ENCODE data around the gene DDX60.
"Not testable (repeated sequence)": the region's sequence is repeated elsewhere in the genome, so short reads cannot be mapped to it uniquely, and the experiment has no call there.

DDX60 gene

DNA sequence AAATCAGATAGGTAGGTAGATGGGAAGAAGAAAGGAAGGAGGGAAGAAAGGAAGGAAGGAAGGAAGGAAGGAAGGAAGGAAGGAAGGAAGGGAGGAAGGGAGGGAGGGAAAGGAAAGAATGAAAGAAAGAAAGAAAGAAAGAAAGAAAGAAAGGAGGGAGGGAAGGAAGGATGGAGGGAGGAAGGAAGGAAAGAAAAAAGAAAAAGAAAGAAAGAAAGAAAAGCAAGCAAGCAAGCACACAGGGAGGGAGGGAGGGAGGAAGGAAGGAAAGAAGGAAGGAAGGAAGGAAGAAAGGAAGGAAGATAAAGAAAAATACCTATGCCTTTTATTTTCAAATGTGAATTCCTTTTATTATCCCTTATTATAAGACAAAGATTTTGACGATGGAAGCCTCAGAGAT is 32.7 kb downstream of the DDX60 start:
- DNase-seq: not testable (repeated sequence)

DNA sequence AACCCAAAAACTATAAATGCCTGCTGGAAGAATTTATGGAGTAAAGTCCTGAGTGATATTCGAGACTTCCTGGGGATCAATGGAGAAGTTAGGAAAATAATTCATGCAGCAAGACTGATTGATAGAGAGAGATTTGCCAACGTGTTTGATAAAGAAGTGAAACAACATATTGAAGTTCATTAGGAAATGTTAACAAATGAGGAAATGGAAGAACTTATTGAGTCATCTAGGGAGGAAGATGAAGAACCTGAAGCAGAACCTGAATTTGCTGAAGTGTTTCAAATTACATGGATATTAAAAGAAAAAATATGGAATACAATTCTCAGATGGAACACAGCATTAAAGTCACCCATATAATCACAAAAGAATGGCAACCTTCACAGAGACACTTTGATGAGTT is 39.0 kb downstream of the DDX60 start:
- DNase-seq: no peak

DNA sequence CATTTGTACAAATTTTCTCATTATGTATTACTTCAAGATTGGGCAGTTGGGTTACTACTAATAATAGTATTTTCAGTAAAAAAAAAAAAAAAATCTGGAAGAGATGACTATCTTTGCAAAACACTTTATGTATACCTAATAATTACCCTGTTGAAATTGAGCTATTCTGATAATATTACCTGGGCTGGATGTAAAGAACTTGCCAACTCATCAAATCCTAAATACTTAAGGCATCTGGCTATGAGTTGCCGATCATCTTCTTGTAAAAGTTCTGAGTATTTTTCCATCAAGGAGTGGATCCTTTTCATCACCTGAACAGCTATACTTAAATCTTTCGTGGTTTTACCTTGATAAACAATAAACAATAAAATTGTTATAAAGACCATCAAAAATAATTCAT is 42.7 kb downstream of the DDX60 start:
- DNase-seq: no peak

DNA sequence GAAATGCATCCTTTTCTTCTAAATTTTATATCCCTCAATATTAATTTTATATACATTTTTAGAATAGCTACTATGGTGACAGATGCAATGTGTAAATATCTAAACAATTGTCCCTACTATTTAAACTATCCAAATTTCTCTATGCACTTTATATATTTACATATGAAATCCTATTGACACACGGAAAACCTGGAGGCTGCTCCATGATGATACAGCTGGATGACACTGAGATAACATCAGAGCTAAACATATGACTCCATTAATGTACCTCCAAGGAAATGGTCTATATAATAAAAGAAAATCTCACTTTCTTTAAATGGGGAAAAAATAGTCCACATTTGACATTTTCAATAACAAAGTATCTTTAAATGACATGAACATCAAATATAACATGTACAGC is 43.7 kb downstream of the DDX60 start:
- DNase-seq: no peak

DNA sequence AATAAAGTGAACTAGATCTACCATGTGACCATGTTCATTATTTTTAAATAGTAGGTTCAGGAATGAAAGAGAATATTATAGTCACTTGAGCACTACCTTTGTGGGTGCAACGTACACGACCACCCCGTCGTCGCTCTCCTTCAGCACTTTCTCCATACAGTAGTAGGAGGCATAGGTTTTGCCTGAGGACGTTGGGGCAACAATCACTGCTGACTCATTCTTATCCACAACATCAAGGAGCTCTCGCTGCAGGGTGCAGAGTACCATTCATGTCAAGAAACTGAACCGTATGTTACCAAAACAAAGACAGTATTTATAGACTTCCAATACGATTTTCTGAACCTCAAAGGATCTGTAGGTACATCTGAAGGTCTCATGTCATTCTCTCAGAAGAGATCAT is 44.7 kb downstream of the DDX60 start:
- no peak for DNase-seq

DNA sequence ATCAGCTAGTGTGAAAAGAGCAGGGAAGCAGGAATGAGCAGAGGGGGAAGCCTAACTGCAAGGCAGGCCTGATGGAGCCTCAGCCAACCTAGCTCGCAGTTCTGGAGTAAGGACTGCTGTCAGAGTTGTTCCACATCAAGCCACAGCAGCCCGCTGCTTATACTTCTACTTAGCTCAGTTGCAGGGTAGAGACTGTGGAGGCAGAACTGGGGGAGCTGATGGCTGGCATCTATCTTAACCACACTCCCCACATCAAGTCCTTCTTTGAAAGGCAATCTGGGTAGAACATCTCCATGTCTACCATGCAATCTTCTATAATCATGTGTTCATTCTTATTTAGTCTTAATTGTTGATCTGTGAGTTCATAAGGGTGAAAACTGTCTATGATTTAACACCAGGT is 46.1 kb downstream of the DDX60 start:
- no peak for DNase-seq

DNA sequence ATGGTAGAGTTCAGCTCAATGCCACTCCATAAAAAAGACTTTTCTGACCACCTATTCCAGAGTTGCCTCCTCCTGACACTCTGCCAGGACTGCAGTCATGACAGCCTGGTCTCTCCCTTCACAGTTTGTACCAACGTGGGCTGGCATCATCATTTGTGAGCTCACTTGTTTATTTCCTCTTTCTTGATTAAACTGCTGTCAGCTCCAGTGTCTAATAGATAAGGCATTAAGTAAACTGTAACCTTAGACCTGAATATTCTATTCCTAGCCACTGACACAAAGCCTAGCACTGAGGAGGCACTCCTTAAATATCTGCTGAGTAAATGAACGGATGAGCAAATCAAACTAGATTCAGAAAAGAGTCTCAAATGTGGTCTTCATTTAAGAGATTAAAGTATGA is 48.7 kb downstream of the DDX60 start:
- DNase-seq: no peak

DNA sequence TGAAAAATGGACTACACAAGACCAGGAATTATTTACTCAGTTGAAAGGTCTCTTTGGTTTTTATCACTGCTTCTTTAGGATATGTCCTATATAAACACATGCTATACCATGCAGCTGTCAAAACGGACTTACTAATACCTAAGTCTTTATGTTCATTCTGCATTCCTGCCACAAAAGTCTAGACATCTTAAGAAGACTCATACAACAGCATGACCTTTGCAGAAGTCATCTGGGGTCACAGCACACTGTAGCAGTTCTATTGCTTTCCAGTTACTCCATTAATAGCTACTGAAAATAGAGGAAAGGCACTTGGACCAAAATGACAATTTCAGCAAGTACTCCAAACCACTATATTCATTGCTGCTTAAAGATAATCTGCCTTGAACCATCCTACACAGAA is 53.2 kb downstream of the DDX60 start:
- DNase-seq: no peak

DNA sequence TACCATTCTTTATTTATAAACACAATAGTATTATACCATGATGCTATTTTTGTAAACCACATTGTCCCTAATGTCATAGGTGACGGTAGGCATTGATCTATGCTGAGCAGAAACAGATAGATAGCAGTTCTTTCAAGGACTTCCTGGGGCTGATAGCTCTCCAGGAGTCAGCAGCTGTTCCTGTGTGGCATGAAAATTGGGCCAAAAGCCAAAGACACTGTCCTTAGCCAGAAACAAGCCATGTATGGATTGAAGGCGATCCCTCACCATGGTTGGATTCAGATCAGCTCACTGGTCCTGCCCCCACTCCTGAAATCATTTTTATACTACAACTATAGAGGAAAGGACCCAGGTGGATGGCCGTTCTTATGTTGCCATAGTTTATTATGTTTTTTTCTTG is 53.6 kb downstream of the DDX60 start:
- DNase-seq: no peak

DNA sequence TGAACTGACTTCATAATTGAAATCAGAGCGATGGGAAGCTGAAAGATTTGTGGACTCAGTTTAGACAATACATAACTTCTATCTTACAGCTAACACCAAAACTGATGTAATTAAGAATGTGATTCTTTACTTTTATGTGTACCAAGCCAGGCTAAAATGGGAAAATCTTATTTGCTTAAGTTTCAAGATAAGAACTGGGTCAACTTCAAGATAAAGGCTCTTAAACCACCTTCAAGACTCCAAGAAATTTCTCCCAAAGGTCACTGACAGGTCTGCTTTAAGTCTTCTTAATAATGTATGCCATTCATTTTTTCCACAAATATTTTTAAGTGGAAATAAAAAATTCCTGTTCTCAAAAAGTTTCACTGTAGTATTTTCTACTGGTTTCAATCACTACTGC is 55.5 kb downstream of the DDX60 start:
- no peak for DNase-seq

DNA sequence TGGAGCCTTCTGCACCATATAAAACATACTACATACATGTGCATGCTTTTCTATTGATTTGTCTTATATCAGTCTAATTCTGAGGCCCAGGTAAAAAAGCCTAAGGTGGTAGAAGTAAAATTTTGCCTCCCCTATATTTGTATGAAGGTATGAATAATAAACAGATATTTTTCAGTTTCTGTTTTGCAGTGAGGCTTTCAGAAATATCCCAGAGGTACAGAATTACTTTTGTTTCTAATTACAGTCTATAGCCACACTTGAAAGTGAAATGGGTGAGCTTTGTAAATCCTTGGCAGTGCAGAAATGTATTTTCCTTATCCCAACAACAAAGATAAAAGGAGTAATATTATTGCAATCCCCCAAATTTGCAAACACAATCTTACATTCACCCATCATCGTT is 59.5 kb downstream of the DDX60 start:
- DNase-seq: no peak

DNA sequence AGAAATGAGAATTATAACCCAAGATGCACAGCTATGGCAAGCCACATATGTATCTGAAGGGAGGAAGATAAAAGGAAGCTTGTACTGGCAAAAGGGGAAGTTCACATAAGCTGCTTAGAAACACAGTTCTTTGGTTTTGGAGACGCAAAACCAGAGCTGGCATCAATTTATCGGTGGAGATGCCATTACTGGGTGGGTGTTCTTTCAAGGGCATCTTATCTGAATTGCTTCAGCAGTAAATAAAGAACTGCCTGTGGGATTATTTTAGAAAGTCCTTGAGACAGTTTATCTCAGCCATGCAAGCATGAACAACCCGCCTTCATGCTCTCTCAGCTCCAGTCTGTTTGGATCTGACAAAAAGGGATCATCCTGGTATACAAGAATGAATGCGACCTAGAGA is 60.8 kb downstream of the DDX60 start:
- DNase-seq: no peak

DNA sequence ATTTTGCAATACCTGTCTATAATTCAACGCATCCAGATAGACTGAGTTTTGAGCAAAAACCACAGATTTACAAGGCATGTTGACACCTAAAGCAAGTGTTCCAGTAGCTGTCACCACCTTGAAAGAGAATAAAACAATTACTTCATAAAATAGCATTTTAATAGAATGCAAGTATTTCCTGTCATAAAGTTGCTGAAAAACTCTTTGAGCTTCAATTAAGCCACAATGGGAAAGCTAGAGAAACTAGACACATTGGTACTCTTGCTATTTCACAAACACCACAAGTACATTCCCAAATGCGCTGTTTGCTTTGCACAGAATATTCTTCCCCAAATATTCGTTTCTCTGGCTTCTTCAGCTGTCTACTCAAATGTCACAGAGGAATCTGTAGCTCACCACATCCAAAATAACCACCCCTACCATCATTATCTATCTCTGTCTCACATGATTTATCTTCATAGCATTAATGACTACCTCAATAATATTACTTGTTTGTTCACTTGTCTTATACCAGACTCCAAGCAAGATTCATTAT is 70.3 kb downstream of the DDX60 start:
- DNase-seq: no peak

DNA sequence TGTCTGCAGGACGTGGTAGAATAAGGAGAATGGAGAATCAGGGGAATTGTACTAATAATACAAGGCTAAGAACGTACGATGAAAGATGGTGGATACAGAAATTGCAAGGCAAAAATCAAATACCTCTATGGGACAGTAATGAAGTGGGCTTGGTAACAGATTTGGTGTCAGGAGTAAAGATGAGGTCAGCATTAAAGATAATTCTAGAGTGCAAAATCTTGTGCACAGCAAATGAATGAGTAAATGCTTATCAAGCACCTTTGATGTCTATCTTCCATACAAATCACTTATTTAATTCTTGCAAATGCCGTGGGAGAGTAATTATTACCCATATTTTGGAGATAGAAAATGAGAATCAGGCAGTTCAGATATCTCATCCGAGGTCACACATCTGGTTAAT is 70.9 kb downstream of the DDX60 start:
- DNase-seq: no peak

DNA sequence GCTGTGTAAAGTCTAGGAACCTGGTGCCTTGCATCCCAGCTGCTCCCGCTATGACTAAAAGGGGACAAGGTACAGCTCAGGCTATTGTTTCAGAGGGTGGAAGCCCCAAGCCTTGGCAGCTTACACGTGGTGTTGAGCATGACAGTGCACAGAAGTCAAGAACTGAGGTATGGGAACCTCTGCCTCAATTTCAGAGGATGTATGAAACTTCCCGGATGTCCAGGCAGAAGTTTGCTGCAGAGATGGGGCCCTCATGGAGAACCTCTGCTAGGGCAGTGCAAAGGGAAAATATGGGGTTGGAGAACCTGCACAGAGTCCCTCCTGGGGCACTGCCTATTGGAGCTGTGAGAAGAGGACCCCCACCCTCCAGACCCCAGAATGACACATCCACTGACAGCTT is 76.6 kb downstream of the DDX60 start:
- no peak for DNase-seq

DNA sequence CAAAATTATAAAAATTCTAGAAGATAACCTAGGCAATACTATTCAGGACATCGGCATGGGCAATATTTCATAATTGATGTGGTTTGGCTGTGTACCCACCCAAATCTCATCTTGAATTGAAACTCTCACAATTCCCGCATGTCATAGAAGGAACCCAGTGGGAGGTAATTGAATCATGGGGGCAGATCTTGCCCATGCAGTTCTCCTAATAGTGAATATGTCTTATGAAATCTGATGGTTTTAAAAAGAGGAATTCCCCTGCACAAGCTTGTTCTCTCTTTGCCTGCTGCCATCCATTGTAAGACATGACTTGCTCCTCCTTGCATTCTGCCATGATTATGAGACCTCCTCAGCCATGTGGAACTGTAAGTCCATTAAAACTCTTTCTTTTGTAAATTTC is 77.7 kb downstream of the DDX60 start:
- no peak for DNase-seq

DNA sequence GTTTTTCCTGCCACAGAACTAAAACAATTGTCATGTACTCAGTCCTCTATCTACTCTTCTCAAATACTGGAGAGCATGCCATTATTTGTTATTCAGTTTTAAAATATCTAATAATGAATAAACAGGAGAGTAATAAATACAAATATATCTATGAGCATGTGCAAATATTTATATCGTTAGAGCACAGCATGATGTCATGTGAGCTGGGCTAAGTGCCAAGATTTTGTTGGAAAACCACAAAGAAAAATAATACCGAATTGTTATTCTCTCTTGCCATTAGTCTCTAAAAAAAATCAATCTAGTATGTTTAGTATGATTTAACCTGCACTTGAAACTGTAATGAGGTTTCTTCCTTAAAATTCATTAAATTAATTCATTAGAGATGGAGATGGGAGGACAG is 97.3 kb downstream of the DDX60 start:
- DNase-seq: no peak

DNA sequence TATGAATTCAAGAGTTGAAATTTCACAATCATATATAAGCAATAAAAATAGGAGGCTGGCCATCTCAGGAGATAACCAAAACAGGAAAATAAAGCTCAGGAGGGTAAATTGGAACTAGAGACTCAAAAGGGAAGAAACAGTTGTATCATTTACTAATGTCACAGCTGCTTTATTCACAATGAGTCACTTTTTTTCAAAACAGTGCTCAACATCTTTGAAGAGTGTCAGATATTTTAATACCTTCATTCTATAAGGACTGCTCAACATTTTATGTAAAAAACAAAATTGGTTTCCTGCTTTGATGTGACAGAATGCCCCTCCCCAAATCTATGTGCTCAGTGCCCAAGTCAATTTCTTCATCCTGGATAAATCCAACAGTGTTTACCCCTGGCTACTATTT is 97.7 kb downstream of the DDX60 start:
- DNase-seq: no peak

DNA sequence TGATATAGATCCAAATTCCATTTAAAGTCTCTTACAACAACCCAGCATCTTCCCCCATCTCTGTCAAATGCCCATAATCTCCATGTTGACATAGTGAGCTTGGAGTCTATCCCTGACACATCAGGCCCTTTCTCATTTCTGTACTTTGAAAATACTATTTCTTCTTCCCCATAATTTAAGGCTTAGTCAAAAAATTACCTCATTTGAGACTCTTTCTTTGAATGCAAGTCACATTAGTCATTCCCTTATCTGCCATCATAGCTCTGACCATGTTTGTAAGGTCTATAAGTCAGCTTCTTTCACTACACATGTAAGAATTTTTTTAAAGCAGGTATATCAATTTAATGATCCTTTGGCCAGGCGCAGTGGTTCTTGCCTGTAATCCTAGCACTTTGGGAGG is 99.9 kb downstream of the DDX60 start:
- no peak for DNase-seq

DNA sequence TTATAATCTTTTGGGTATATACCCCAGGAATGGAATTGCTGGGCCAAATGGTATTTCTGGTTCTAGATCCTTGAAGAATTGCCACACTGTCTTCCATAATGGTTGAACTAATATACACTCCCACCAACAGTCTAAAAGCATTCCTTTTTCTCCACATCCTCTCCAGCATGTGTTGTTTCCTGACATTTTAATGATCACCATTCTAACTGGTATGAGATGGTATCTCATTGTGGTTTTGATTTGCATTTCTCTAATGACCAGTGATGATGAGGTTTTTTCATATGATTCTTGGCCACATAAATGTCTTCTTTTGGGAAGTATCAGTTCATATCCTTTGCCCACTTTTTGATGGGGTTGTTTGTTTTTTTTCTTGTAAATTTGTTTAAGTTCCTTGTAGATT is 105.0 kb downstream of the DDX60 start:
- not testable (repeated sequence) for DNase-seq

DNA sequence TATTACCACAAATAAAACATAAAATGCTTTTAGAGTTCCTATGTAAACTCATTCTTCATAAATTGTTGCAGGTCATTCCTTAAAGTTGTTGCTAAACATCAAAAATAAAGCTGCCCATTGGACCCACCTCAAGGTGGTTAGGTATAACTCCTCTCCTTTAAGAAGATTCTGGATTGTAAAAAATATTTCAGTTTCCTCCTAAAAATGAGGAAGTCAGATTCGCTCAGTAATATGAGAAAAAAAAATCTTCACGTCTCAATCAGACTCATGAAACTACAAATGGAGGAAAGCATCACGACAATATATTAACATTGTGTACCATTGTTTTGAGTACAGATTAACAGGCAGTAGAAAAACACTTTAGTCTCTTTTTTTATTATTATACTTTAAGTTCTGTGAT is 105.9 kb downstream of the DDX60 start:
- no peak for DNase-seq

DNA sequence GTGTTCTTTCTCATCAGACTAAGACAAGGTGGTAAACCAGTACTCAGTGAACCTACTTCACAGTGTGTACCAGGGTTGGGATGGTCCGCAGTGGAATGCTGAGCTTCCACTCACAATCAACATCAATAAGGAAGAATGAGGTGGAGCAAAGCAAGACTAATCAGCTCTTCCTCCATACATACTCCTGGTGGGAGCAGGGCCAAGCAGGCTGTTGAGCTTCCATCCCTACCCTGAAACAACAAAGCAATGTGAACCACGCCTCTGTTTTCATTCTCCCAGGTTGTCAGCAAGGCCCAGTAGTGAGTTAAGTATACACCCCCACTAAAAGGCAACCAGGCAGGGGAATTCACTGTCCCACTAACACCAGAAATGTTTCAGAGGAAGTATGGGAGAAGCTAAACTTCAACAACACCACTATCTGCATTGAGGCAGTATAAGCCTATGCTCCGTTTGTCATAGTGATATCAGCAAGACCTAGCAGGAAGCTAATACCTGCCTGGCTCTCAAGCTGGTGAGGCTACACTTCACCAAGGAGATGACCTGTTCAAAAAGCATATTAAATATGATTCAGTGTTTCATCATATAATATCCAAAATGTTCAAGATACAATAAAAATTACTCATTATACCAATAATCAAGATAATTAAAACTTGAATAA is 109.5 kb downstream of the DDX60 start:
- no peak for DNase-seq

DNA sequence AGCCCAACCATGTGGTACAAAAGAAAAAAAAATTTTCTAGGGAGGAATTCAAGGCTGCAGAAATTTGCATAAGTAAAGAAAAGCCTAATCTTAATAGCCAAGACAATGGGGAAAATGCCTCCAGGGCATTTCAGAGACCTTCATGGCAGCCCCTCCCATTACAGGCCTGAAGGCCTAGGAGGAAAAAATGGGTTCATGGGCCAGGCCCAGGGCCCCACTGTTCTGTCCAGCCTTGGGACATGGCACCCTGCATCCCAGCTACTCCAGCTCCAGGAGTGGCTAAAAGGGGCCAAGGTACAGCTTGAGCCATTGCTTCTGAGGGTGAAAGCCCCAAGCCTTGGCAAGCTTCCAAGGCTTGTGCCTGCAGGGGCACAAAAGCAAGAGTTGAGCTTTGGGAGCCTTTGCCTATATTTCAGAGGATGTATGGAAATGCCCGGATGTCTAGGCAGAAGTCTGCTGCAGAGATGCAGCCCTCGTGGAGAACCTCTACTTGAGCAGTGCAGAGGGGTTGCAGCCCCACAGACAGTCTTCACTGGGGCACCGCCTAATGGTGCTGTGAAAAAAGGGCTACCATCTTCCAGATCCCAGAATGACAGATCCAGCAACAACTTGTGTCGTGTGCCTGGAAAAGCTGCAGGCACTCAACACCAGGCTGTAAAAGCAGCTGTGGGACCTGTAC is 115.2 kb downstream of the DDX60 start:
- no peak for DNase-seq

DNA sequence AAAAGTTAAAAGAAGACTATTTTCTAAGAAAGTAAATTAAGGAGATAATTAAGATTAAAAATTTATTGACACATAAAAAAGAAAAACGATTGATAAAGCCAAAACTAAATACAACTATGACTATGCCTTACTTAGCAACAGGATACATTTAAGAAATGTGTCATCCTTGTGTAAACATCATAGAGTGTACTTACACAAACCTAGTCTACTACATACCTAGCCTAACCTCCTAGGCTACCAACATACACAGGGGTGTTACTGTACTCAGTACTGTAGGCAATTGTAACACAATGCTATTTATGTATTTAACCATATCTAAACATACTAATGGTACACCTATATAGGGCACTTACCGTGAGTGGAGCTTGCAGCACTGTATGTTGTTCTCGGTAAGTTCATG is 117.9 kb downstream of the DDX60 start:
- DNase-seq: no peak

Data from activated effector memory CD4-positive, alpha-beta T cell treated with anti-CD3 and anti-CD28 coated beads, Interleukin-2, amount 50 U/mL, for 16 hours (primary cell).